Measurements from ENCODE around the gene SOX5.
A peak's percentile ranks its signal among the peaks of the same experiment; 100 is the strongest.

SOX5 gene

DNA sequence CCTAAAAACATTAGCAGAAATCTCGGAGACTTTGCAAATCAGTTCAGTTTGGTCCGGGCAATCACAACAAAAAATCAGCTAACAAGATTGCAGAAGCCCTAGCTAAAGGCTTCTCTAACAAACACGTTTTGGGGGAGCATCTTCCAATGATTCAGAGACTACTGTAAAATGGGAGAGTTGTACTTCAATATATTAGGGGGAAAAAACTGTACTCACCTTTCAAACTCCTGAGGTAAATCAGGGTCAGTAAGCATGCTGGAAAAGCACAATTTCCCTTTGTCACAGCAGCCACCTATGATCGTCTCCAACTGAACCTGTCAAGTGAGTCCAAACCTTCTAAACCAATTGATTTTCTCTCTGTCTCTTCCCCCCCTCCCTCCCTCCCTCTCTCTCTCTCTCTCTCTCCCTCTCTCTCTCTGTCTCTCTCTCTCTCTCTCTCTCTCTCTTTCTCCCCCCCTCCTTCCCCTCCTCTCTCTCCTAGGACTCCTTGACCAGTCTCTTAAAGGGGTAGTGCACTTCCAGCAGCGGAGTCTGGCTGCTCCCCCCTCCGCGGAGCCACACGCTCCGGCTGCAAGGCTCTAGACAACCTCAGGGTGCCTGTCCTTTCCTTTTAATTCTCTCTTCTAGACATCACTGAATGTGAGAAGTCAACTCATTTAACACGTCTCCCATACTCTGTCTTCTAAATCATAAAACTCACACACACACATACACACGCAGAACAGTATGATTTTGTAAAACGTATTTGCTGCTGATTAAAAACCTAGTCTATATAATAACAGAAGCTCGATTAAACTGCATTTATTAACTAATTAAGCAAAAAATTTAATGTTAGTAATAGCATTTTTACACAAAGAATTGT is at the start of gene SOX5:
Gene SOX5, minus strand, starts transcription at position 323 of the 862 bp plus-strand sequence. Its CDS starts 69 bp downstream, at position 254.
- TF ChIP-seq, protein P1, sequence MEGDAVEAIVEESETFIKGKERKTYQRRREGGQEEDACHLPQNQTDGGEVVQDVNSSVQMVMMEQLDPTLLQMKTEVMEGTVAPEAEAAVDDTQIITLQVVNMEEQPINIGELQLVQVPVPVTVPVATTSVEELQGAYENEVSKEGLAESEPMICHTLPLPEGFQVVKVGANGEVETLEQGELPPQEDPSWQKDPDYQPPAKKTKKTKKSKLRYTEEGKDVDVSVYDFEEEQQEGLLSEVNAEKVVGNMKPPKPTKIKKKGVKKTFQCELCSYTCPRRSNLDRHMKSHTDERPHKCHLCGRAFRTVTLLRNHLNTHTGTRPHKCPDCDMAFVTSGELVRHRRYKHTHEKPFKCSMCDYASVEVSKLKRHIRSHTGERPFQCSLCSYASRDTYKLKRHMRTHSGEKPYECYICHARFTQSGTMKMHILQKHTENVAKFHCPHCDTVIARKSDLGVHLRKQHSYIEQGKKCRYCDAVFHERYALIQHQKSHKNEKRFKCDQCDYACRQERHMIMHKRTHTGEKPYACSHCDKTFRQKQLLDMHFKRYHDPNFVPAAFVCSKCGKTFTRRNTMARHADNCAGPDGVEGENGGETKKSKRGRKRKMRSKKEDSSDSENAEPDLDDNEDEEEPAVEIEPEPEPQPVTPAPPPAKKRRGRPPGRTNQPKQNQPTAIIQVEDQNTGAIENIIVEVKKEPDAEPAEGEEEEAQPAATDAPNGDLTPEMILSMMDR (IDR thresholded peaks at IDR 0.05; ENCODE audit: low read length, missing control alignments): no peak
- peak within 1 kb of the TSS; percentile 46 for H3K4me3 ChIP-seq (replicated peaks; ENCODE audit: low read depth, low read length)
- peak; percentile 58 for DNase-seq (ENCODE audit: low read depth)

DNA sequence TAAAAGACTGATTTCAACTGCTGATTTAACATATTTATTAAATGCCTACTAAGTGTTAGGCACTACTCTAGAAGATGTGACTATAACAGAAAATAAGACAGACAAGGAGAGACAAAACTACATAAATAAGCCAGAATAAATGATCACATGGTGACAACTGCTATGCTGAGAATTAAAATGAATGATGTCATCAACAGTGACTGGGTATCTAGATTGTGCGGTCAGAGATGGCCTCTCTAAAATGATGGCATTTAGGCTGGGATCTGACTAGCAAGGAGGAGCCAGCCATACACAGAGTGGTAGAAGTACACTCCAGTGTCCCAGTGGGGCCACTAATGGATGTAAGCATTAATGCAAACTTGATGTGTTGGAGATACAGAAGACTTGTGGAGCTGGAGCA is 37.6 kb upstream of the SOX5 start:
- H3K4me3 ChIP-seq (replicated peaks; ENCODE audit: low read depth, low read length): no peak overlapping the region
- no peak for DNase-seq (ENCODE audit: low read depth)
- TF ChIP-seq, protein P1 (IDR thresholded peaks at IDR 0.05; ENCODE audit: low read length, missing control alignments): no peak

DNA sequence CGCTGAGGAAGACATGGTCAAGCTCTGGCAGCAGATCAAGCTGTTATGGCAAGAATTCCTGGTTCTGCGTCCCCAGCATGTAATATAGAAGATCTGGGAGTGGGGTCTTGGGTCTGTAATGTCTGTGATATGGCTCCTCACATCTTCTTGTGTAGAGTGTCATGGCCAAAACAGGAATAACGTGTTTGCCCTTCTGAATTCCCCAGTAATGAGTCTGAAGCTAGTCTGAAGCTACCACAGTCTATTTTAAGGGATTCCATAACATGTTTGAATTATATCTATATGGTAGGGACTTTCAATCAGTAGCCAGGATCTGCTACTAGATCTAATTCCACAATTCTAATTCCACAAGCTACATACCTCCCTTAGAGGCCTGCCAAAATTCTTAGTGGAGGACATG is 31.4 kb upstream of the SOX5 start:
- TF ChIP-seq, protein P1 (IDR thresholded peaks at IDR 0.05; ENCODE audit: low read length, missing control alignments): no peak
- DNase-seq (ENCODE audit: low read depth): no peak
- no peak overlapping the region for H3K4me3 ChIP-seq (replicated peaks; ENCODE audit: low read depth, low read length)

DNA sequence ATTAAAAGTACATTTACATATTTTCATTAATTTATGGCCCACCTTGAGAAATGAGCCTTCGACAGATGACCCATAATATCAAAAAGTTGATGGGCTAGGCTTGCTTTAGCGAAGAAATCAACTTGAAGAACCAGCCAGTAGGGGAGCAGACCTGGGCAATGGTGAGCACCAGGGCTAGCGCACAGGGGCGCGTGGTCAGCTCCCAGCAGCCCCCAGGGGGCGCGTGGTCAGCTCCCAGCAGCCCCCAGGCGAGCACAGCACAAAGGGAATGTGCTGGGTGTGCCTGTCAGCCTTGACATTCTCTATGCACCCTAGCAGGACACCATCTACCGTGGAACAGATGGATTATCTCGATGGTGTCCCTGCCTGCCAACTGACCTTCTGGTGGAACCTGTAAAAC is 15.3 kb upstream of the SOX5 start:
- no peak overlapping the region for H3K4me3 ChIP-seq (replicated peaks; ENCODE audit: low read depth, low read length)
- no peak for DNase-seq (ENCODE audit: low read depth)
- TF ChIP-seq, protein P1 (IDR thresholded peaks at IDR 0.05; ENCODE audit: low read length, missing control alignments): no peak

DNA sequence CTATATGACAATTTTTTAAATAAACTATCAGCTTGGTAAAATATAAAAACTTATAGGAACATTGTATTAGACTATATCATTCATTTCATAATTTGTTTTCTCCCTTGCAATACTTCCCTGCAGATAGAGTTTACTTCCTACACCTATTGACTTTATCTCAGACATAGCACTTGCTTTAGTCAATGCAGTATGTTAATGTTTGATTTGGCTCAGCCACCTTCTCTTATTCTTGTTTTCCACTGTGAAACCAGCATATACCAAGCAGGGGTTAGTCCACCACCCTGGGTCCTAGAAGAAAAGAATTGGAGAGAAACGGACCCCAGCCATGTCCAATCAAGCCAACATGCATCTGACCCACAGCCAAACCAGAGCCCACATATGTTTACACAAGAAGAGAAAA is 10.4 kb upstream of the SOX5 start:
- DNase-seq (ENCODE audit: low read depth): no peak
- no peak overlapping the region for H3K4me3 ChIP-seq (replicated peaks; ENCODE audit: low read depth, low read length)
- TF ChIP-seq, protein P1 (IDR thresholded peaks at IDR 0.05; ENCODE audit: low read length, missing control alignments): no peak

DNA sequence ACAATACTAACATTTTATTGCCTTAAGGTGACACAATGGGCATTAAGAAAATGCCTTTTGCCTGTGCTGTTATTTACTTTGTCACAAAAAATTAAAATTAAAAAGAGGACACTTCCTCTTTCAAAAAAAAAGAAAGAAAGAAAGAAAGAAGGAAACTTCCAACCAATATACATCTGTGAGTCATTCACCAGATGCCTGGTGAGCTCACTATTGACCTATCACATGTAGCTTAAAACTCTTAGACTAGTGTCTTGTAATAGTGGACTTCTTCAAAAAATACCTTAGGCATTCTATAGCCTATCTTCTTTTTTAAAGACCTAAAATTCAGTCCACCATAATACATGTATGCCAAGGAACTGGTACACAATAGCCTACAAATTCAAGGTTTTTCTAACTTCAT is 4.9 kb upstream of the SOX5 start:
- H3K4me3 ChIP-seq (replicated peaks; ENCODE audit: low read depth, low read length): no peak overlapping the region
- DNase-seq (ENCODE audit: low read depth): peak; percentile 14
- TF ChIP-seq, protein P1 (IDR thresholded peaks at IDR 0.05; ENCODE audit: low read length, missing control alignments): no peak

DNA sequence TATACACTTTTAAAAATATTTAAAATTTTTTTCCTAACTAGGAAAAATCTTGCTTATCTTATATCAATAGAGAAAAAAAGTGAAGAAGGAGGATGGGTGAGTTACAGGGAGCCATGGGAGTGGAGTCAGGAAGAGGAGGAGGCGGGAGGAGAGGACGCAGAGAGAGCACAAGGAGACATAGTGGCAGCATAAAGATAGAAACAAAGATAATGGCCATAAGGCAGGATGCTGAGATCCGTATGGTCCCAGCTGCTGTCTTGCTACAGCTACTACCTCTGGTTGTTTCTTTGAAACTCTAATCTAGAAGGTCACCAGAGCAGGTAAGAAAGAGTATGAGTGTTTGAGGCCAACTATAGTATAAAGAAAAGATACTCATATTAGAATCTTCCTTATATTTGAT is 2.6 kb upstream of the SOX5 start:
- TF ChIP-seq, protein P1 (IDR thresholded peaks at IDR 0.05; ENCODE audit: low read length, missing control alignments): no peak
- no peak overlapping the region for H3K4me3 ChIP-seq (replicated peaks; ENCODE audit: low read depth, low read length)
- no peak for DNase-seq (ENCODE audit: low read depth)
